ENCODE results near the gene DSCAM. TPM values are rescaled to one million over a fixed set of nuclear protein-coding genes. Genes with fewer than 3 reads are reported as not detected.

The DSCAM gene
- polyA plus RNA-seq, 3 donors, result not detected

DNA sequence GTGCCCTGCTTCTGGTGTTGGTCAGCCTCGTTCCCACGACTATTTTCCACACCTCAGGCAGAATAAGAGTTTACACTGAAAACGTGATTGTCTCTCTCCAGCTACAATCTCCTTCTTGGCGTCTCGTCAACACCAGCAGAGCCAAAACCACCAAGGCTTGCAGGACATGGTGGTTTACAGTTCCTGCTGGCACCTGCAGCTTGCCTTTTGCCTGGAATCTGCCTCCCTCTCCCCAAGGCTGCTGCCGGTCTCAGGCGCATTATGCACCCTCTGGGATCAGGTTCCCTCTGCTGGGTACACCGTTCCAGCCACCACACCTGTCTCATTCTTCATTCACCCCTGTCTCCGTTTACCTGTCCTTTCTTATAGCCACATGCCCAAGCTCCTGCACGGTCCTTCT is 315.9 kb downstream of the DSCAM start:
- WGBS (ENCODE audit: insufficient coverage), result 93% methylated on average over 10 of the region's 10 CpGs
- H2AFZ ChIP-seq (ENCODE audit: insufficient read depth, low read depth, low read length, poor library complexity, severe bottlenecking), result no peak overlapping the region
- H3K36me3 Mint-ChIP-seq, result no peaks in the 10 kb centered on the region
- H3K27ac Mint-ChIP-seq, result peak overlapping the region in 1 of 7 donors; percentile 23
- no peak overlapping the region for H3K4me2 ChIP-seq (replicated peaks; ENCODE audit: extremely low read depth, low read length, poor library complexity, severe bottlenecking)
- H3K9ac ChIP-seq (ENCODE audit: insufficient read depth, low read length, poor library complexity, severe bottlenecking), result no peak overlapping the region
- no peak overlapping the region for H3K4me3 ChIP-seq (replicated peaks in 1 of 3; ENCODE audit: low read depth in 2 of 3, low read length in 3 of 3)
- H3K9me3 Mint-ChIP-seq, result peaks cover 6 to 22% (median 12%) of the 10 kb centered on the region in 7 donors
- DNase-seq, result no peak
- no peaks in the 10 kb centered on the region for H4K20me1 ChIP-seq (ENCODE audit: insufficient read depth, low read length)
- H3K4me1 Mint-ChIP-seq, result no peaks in the 10 kb centered on the region
- no peaks in the 10 kb centered on the region for H3K79me2 ChIP-seq (ENCODE audit: insufficient read depth, low read length)
- H3K27ac ChIP-seq (ENCODE audit: low read depth in 1 of 2, low read length in 2 of 2), result no peak overlapping the region
- no peak overlapping the region for H3K4me3 Mint-ChIP-seq
- no peaks in the 10 kb centered on the region for H3K4me1 ChIP-seq (ENCODE audit: control insufficient read depth in 1 of 2, insufficient read depth in 2 of 2, low read length in 2 of 2)
- no peaks in the 10 kb centered on the region for H3K27me3 ChIP-seq (ENCODE audit: control insufficient read depth in 2 of 2, insufficient read depth in 2 of 2, low read length in 2 of 2)
- TF ChIP-seq, protein P1, sequence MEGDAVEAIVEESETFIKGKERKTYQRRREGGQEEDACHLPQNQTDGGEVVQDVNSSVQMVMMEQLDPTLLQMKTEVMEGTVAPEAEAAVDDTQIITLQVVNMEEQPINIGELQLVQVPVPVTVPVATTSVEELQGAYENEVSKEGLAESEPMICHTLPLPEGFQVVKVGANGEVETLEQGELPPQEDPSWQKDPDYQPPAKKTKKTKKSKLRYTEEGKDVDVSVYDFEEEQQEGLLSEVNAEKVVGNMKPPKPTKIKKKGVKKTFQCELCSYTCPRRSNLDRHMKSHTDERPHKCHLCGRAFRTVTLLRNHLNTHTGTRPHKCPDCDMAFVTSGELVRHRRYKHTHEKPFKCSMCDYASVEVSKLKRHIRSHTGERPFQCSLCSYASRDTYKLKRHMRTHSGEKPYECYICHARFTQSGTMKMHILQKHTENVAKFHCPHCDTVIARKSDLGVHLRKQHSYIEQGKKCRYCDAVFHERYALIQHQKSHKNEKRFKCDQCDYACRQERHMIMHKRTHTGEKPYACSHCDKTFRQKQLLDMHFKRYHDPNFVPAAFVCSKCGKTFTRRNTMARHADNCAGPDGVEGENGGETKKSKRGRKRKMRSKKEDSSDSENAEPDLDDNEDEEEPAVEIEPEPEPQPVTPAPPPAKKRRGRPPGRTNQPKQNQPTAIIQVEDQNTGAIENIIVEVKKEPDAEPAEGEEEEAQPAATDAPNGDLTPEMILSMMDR (IDR thresholded peaks at IDR 0.05), result no peak
- intact Hi-C loops (cut with micrococcal nuclease), result no loop called here
- peaks cover 0 to 10% (median 4%) of the 10 kb centered on the region in 3 donors for H3K27me3 Mint-ChIP-seq (ENCODE audit: low read depth in 3 of 3)
- H3K9me3 ChIP-seq (replicated peaks in 1 of 2; ENCODE audit: control insufficient read depth in 1 of 2, insufficient read depth in 1 of 2, low read length in 2 of 2), result peaks cover 0 to 5% of the 10 kb centered on the region in 2 donors
- no peaks in the 10 kb centered on the region for H3K36me3 ChIP-seq (replicated peaks in 1 of 2; ENCODE audit: control insufficient read depth in 1 of 2, insufficient read depth in 2 of 2, low read length in 2 of 2)

DNA sequence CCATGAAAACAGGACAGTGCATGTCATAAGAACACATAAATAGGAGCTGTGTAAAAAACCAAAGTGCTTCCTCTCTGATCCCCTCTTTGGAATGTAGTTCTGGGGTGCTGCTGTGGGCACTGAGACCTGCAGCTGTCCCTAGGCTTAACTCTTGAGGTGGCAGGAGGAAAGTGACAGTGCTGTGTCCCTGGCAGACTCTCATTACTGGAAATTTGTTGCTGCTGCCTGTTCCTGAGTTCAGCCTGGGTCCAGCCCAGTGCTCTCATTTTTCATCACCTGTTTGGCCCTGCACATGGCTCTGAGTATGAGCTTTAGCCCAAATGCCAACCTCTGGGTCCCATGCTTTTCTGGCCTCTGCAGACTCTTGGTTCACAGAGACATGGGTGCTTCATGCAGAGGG is 329.3 kb downstream of the DSCAM start:
- no peak overlapping the region for H3K9ac ChIP-seq (ENCODE audit: insufficient read depth, low read length, poor library complexity, severe bottlenecking)
- intact Hi-C loops (cut with micrococcal nuclease), result no loop called here
- no peak for DNase-seq
- no peaks in the 10 kb centered on the region for H3K27me3 ChIP-seq (ENCODE audit: control insufficient read depth in 2 of 2, insufficient read depth in 2 of 2, low read length in 2 of 2)
- H4K20me1 ChIP-seq (ENCODE audit: insufficient read depth, low read length), result no peaks in the 10 kb centered on the region
- no peak overlapping the region for H2AFZ ChIP-seq (ENCODE audit: insufficient read depth, low read depth, low read length, poor library complexity, severe bottlenecking)
- TF ChIP-seq, protein P1 (IDR thresholded peaks at IDR 0.05), result no peak
- no peak overlapping the region for H3K4me3 ChIP-seq (replicated peaks in 1 of 3; ENCODE audit: low read depth in 2 of 3, low read length in 3 of 3)
- H3K4me1 ChIP-seq (ENCODE audit: control insufficient read depth in 1 of 2, insufficient read depth in 2 of 2, low read length in 2 of 2), result peaks cover 0 to 6% of the 10 kb centered on the region in 2 donors
- Mint-ChIP-seq H3K4me3 (no peak overlapping the region), H3K27ac (no peak overlapping the region), H3K4me1 (peaks cover 7% of the 10 kb centered on the region), H3K27me3 (ENCODE audit: low read depth in 3 of 3) (no peaks in the 10 kb centered on the region), H3K36me3 (no peaks in the 10 kb centered on the region), H3K9me3 (peaks cover 0 to 3% (median 0%) of the 10 kb centered on the region in 7 donors)
- H3K9me3 ChIP-seq (replicated peaks in 1 of 2; ENCODE audit: control insufficient read depth in 1 of 2, insufficient read depth in 1 of 2, low read length in 2 of 2), result peaks cover 0 to 2% of the 10 kb centered on the region in 2 donors
- no peak overlapping the region for H3K27ac ChIP-seq (ENCODE audit: low read depth in 1 of 2, low read length in 2 of 2)
- H3K36me3 ChIP-seq (replicated peaks in 1 of 2; ENCODE audit: control insufficient read depth in 1 of 2, insufficient read depth in 2 of 2, low read length in 2 of 2), result no peaks in the 10 kb centered on the region
- no peak overlapping the region for H3K4me2 ChIP-seq (replicated peaks; ENCODE audit: extremely low read depth, low read length, poor library complexity, severe bottlenecking)
- no peaks in the 10 kb centered on the region for H3K79me2 ChIP-seq (ENCODE audit: insufficient read depth, low read length)
